Ishikawa (cell line): ENCODE data around the gene RIMKLB.

ENCODE experiments used
- EP300 ChIP-seq: IDR thresholded peaks from 2 replicates; pipeline ENCODE4 v1.6.1; 2012; ENCODE audit warnings: borderline replicate concordance
- NFIC ChIP-seq: IDR thresholded peaks from 2 replicates; pipeline ENCODE4 v1.6.1; 2012
- REST ChIP-seq: IDR thresholded peaks from 2 replicates; pipeline ENCODE4 v1.6.1; 2012; ENCODE audit warnings: low read depth, mild to moderate bottlenecking
- TAF1 ChIP-seq: IDR thresholded peaks from 2 replicates; pipeline ENCODE4 v1.6.1; 2012; ENCODE audit warnings: low read depth, mild to moderate bottlenecking

DNA sequence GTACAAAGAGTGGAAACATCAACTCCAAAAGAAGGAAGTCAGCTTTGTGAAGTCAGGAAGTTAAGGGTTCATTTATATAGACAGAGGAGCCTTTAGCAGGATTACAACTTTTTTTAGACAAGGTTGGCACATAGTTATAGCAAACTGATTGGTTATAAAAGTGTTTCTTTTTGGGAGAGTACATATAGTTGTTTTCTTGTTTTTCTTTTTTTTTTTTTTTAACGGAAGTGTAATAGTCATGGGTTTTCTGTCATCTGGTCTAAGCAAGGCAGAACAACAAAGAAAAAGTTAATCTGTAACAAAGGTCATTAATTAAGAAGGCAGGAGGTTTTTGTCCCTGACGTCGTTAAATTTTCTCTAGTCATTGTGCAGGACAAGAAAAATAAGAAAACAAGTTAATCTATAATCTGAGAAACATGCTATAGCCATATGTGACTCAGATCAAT, 22.2 kb upstream of the RIMKLB start:
- TF ChIP-seq TAF1 (no peak), EP300 (no peak), REST (no peak), NFIC (no peak)
